Measurements from ENCODE around the gene SLC2A8.

Gene SLC2A8

DNA sequence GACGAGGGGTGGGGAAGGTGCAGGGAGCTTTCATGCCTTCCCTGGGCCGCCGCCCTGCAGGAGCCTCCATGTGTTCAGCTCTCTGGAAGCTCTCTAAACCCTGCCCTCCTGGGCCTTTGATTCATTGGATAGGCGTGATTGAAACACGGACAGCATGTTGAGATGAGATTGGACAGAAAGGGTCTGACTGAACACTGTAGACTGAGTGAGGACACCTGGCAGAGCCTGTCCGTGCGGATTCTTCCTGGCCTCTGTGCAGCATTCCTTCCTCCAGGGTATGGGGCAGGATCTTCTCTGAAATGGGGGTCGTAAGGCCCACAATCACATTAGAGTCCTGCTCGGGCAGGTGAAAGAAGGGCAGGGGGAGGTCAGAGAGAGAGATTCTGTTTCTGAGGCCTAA lies 41.4 kb downstream of the SLC2A8 start:
- H2AFZ ChIP-seq (ENCODE audit: low read length): no peak overlapping the region
- H3K9me3 ChIP-seq (ENCODE audit: low read length): 0 out of 2 replicates have a peak, but pooled peaks cover 3% of the 10 kb centered on the region
- no peak overlapping the region for H3K9ac ChIP-seq (ENCODE audit: low read length)
- H3K4me3 ChIP-seq (ENCODE audit: low read depth, low read length, poor library complexity, severe bottlenecking): no peak overlapping the region
- H3K4me2 ChIP-seq (ENCODE audit: low read length): no peak overlapping the region
- H4K20me1 ChIP-seq (ENCODE audit: insufficient read depth, low read length): no peaks in the 10 kb centered on the region
- no peaks in the 10 kb centered on the region for H3F3A ChIP-seq (ENCODE audit: insufficient read depth, low read length)
- peaks cover 95% of the 10 kb centered on the region for H3K36me3 ChIP-seq (ENCODE audit: insufficient read depth, low read length)
- no peak overlapping the region for H3K27ac ChIP-seq (ENCODE audit: low read depth, low read length, poor library complexity, severe bottlenecking)
- TF ChIP-seq EZH2 (IDR thresholded peaks at IDR 0.05; ENCODE audit: borderline replicate concordance, low read length): no peak
- TF ChIP-seq, protein P1, sequence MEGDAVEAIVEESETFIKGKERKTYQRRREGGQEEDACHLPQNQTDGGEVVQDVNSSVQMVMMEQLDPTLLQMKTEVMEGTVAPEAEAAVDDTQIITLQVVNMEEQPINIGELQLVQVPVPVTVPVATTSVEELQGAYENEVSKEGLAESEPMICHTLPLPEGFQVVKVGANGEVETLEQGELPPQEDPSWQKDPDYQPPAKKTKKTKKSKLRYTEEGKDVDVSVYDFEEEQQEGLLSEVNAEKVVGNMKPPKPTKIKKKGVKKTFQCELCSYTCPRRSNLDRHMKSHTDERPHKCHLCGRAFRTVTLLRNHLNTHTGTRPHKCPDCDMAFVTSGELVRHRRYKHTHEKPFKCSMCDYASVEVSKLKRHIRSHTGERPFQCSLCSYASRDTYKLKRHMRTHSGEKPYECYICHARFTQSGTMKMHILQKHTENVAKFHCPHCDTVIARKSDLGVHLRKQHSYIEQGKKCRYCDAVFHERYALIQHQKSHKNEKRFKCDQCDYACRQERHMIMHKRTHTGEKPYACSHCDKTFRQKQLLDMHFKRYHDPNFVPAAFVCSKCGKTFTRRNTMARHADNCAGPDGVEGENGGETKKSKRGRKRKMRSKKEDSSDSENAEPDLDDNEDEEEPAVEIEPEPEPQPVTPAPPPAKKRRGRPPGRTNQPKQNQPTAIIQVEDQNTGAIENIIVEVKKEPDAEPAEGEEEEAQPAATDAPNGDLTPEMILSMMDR (IDR thresholded peaks at IDR 0.05; ENCODE audit: low read length): no peak
- H3K79me2 ChIP-seq (ENCODE audit: insufficient read depth, low read length): no peaks in the 10 kb centered on the region
- H3K4me1 ChIP-seq (ENCODE audit: insufficient read depth, low read length, severe bottlenecking): no peaks in the 10 kb centered on the region
- H3K27me3 ChIP-seq (ENCODE audit: insufficient read depth, low read length): no peaks in the 10 kb centered on the region
- H3K9me2 ChIP-seq (ENCODE audit: low read depth, low read length): no peaks in the 10 kb centered on the region

DNA sequence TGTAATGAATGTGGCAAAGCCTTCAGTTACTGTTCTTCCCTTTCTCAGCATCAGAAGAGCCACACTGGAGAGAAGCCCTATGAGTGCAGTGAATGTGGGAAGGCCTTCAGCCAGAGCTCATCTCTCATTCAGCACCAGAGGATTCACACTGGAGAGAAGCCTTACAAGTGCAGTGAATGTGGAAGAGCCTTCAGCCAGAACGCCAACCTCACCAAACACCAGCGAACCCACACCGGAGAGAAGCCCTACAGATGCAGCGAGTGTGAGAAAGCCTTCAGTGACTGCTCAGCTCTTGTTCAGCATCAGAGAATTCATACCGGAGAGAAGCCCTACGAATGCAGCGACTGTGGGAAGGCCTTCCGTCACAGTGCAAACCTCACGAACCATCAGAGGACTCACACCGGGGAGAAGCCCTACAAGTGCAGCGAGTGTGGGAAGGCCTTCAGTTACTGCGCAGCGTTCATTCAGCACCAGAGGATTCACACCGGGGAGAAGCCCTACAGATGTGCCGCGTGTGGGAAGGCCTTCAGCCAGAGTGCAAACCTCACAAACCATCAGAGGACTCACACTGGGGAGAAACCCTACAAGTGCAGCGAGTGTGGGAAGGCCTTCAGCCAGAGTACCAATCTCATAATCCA lies 47.4 kb downstream of the SLC2A8 start:
- peaks cover 96% of the 10 kb centered on the region for H3K36me3 ChIP-seq (ENCODE audit: insufficient read depth, low read length)
- no peaks in the 10 kb centered on the region for H3K27me3 ChIP-seq (ENCODE audit: insufficient read depth, low read length)
- no peak overlapping the region for H3K27ac ChIP-seq (ENCODE audit: low read depth, low read length, poor library complexity, severe bottlenecking)
- no peak for TF ChIP-seq EZH2 (IDR thresholded peaks at IDR 0.05; ENCODE audit: borderline replicate concordance, low read length)
- TF ChIP-seq, protein P1 (IDR thresholded peaks at IDR 0.05; ENCODE audit: low read length): no peak
- no peak overlapping the region for H2AFZ ChIP-seq (ENCODE audit: low read length)
- H3K9ac ChIP-seq (ENCODE audit: low read length): no peak overlapping the region
- H3K4me1 ChIP-seq (ENCODE audit: insufficient read depth, low read length, severe bottlenecking): peaks cover 5% of the 10 kb centered on the region
- H3K4me2 ChIP-seq (ENCODE audit: low read length): no peak overlapping the region
- no peak overlapping the region for H3K4me3 ChIP-seq (ENCODE audit: low read depth, low read length, poor library complexity, severe bottlenecking)
- no peaks in the 10 kb centered on the region for H3K9me2 ChIP-seq (ENCODE audit: low read depth, low read length)
- H3F3A ChIP-seq (ENCODE audit: insufficient read depth, low read length): peaks cover 23% of the 10 kb centered on the region
- H3K9me3 ChIP-seq (ENCODE audit: low read length): peaks cover 35% of the 10 kb centered on the region
- no peaks in the 10 kb centered on the region for H4K20me1 ChIP-seq (ENCODE audit: insufficient read depth, low read length)
- H3K79me2 ChIP-seq (ENCODE audit: insufficient read depth, low read length): no peaks in the 10 kb centered on the region

DNA sequence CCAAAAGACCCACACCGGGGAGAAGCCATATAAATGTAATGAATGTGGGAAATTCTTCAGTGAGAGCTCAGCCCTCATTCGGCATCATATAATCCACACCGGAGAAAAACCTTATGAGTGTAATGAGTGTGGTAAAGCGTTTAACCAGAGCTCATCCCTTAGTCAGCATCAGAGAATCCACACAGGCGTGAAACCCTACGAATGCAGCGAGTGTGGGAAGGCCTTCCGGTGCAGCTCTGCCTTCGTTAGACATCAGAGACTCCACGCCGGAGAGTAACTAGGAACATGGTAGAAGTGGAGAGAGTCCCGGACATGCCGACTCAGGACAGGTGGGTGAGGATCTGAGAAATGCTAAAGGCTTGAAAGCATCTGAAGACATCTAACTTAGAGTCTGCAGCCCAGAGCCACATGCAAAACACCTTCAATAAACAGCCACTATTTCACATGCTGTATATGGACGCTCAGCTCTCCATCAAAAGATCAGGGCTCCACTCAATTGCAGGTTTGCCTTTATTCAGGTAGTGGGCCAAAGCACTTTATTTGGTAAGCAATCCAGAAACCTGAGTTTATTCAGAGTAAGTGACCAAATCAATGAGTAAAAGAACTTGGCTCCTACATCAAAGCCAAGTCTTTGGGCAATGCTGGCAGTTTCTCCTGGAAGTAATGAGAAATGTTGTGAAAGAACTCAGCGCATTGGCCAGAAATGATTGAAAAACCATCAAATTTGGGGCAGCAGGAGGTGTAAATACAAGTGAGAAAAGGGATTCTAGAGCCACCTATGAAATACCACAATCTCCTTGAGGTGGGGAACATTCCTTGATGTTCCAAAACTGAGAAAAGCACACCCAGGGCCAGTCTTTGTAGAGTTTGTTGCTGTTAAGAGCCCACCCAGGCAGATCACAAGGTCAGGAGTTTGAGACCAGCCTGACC lies 48.2 kb downstream of the SLC2A8 start:
- Histone ChIP-seq H3K36me3 (ENCODE audit: insufficient read depth, low read length) (peaks cover 96% of the 10 kb centered on the region), H3K4me1 (ENCODE audit: insufficient read depth, low read length, severe bottlenecking) (peaks cover 13% of the 10 kb centered on the region), H3K4me2 (ENCODE audit: low read length) (no peak overlapping the region), H3K27me3 (ENCODE audit: insufficient read depth, low read length) (no peaks in the 10 kb centered on the region), H3K9me2 (ENCODE audit: low read depth, low read length) (no peaks in the 10 kb centered on the region), H3K79me2 (ENCODE audit: insufficient read depth, low read length) (peaks cover 7% of the 10 kb centered on the region), H3F3A (ENCODE audit: insufficient read depth, low read length) (peaks cover 23% of the 10 kb centered on the region), H4K20me1 (ENCODE audit: insufficient read depth, low read length) (no peaks in the 10 kb centered on the region), H3K4me3 (ENCODE audit: low read depth, low read length, poor library complexity, severe bottlenecking) (no peak overlapping the region), H3K27ac (ENCODE audit: low read depth, low read length, poor library complexity, severe bottlenecking) (no peak overlapping the region), H3K9ac (ENCODE audit: low read length) (no peak overlapping the region), H3K9me3 (ENCODE audit: low read length) (peaks cover 38% of the 10 kb centered on the region), H2AFZ (ENCODE audit: low read length) (no peak overlapping the region)
- TF ChIP-seq EZH2 (IDR thresholded peaks at IDR 0.05; ENCODE audit: borderline replicate concordance, low read length): no peak
- TF ChIP-seq, protein P1 (IDR thresholded peaks at IDR 0.05; ENCODE audit: low read length): no peak
